HG02588 (cell line): ENCODE results near the gene FUNDC2.

Source experiments
- ATAC-seq: cut with Tn5 transposase; IDR thresholded peaks from one replicate; pipeline ENCODE4 v1.9.1; 2021; ENCODE audit warnings: mild to moderate bottlenecking, moderate library complexity; ENCODE audit not compliant: unreplicated experiment

The FUNDC2 gene

GRCh38 chrX:155068165-155068564 is 41.5 kb downstream of the FUNDC2 start:
- ATAC-seq, result no peak

GRCh38 chrX:155069414-155069813 is 42.8 kb downstream of the FUNDC2 start:
- no peak for ATAC-seq

- no peak for ATAC-seq
These were observed 43.4 kb downstream of the FUNDC2 start for GRCh38 chrX:155070038-155070437.

GRCh38 chrX:155070663-155070974 is 44.0 kb downstream of the FUNDC2 start:
- ATAC-seq, result peak; percentile 21

GRCh38 chrX:155070975-155071693 is 44.5 kb downstream of the FUNDC2 start, which contains the start of the genes BRCC3, CMC4 and MTCP1:
Gene BRCC3 (plus strand): TSS chrX:155071508. CDS start chrX:155071528, 20 bp downstream.
Gene CMC4 (minus strand): TSS chrX:155071136. CDS start chrX:155064023, 7,113 bp downstream.
Gene MTCP1 (minus strand): TSS chrX:155071136. CDS start chrX:155066010, 5,126 bp downstream.
- ATAC-seq, result peak; percentile 89

GRCh38 chrX:155071694-155072280 is 45.1 kb downstream of the FUNDC2 start:
- ATAC-seq, result peak; percentile 5

GRCh38 chrX:155086202-155086840 is 59.7 kb downstream of the FUNDC2 start:
- ATAC-seq, result no peak

GRCh38 chrX:155086961-155087735 is 60.5 kb downstream of the FUNDC2 start:
- ATAC-seq, result no peak

- ATAC-seq, result no peak
These were observed 67.9 kb downstream of the FUNDC2 start for GRCh38 chrX:155094468-155095061.

- ATAC-seq, result no peak
These were observed 79.3 kb downstream of the FUNDC2 start for GRCh38 chrX:155105919-155106318.

- ATAC-seq, result no peak
These were observed 81.8 kb downstream of the FUNDC2 start for GRCh38 chrX:155108427-155108826.
